GM19328 (cell line): ENCODE measurements around the gene ATP6V1D.
"Not testable (repeated sequence)": the region's sequence is repeated elsewhere in the genome, so short reads cannot be mapped to it uniquely, and the experiment has no call there.

Experiments
- ATAC-seq: cut with Tn5 transposase; IDR thresholded peaks from one replicate; pipeline ENCODE4 v1.9.1; 2021; ENCODE audit warnings: mild to moderate bottlenecking, moderate library complexity; ENCODE audit not compliant: unreplicated experiment

Gene ATP6V1D

GRCh38 chr14:67359775-67360469 lies at the start of gene ATP6V1D, which contains the start of gene EIF2S1:
Gene ATP6V1D, minus strand, starts transcription at chr14:67359804. Its CDS starts 106 bp downstream, at chr14:67359698.
Gene EIF2S1, plus strand, starts transcription at chr14:67360328. Its CDS starts 4,440 bp downstream, at chr14:67364768.
- peak; percentile 91 for ATAC-seq

GRCh38 chr14:67408122-67408801 lies 48.7 kb upstream of the ATP6V1D start:
- not testable (repeated sequence) for ATAC-seq

- no peak for ATAC-seq
Observed at GRCh38 chr14:67405771-67406170, 46.2 kb upstream of the ATP6V1D start.

- no peak for ATAC-seq
Observed at GRCh38 chr14:67400434-67400833, 40.8 kb upstream of the ATP6V1D start.

- no peak for ATAC-seq
Observed at GRCh38 chr14:67397536-67397935, 37.9 kb upstream of the ATP6V1D start.

- no peak for ATAC-seq
Observed at GRCh38 chr14:67396381-67396970, 36.9 kb upstream of the ATP6V1D start.

GRCh38 chr14:67395876-67396189 lies 36.2 kb upstream of the ATP6V1D start:
- ATAC-seq, result no peak

GRCh38 chr14:67395086-67395875 lies 35.7 kb upstream of the ATP6V1D start:
- ATAC-seq, result no peak

GRCh38 chr14:67393689-67394088 lies 34.1 kb upstream of the ATP6V1D start:
- ATAC-seq, result no peak

GRCh38 chr14:67392800-67393199 lies 33.2 kb upstream of the ATP6V1D start:
- ATAC-seq, result no peak

- no peak for ATAC-seq
Observed at GRCh38 chr14:67392123-67392522, 32.5 kb upstream of the ATP6V1D start.

- ATAC-seq, result no peak
Observed at GRCh38 chr14:67391268-67391667, 31.7 kb upstream of the ATP6V1D start.

- ATAC-seq, result no peak
Observed at GRCh38 chr14:67389811-67390534, 30.4 kb upstream of the ATP6V1D start.

GRCh38 chr14:67389275-67389674 lies 29.7 kb upstream of the ATP6V1D start:
- no peak for ATAC-seq

GRCh38 chr14:67387195-67387594 lies 27.6 kb upstream of the ATP6V1D start:
- ATAC-seq, result no peak

GRCh38 chr14:67385618-67386017 lies 26.0 kb upstream of the ATP6V1D start:
- no peak for ATAC-seq

GRCh38 chr14:67385120-67385519 lies 25.5 kb upstream of the ATP6V1D start:
- ATAC-seq, result no peak

- no peak for ATAC-seq
Observed at GRCh38 chr14:67377916-67378315, 18.3 kb upstream of the ATP6V1D start.

- no peak for ATAC-seq
Observed at GRCh38 chr14:67373347-67373746, 13.7 kb upstream of the ATP6V1D start.

- ATAC-seq, result no peak
Observed at GRCh38 chr14:67372833-67373232, 13.2 kb upstream of the ATP6V1D start.
